Glomerular visceral epithelial cell (primary cell): ENCODE data around the gene PPM1J.
"Not testable (repeated sequence)": the region's sequence is repeated elsewhere in the genome, so short reads cannot be mapped to it uniquely, and the experiment has no call there.

Experiments
- DNase-seq: peaks from one replicate; pipeline ENCODE4 v3.0.0-alpha.2; 2016; ENCODE audit errors: extremely low spot score

PPM1J gene, protein sequence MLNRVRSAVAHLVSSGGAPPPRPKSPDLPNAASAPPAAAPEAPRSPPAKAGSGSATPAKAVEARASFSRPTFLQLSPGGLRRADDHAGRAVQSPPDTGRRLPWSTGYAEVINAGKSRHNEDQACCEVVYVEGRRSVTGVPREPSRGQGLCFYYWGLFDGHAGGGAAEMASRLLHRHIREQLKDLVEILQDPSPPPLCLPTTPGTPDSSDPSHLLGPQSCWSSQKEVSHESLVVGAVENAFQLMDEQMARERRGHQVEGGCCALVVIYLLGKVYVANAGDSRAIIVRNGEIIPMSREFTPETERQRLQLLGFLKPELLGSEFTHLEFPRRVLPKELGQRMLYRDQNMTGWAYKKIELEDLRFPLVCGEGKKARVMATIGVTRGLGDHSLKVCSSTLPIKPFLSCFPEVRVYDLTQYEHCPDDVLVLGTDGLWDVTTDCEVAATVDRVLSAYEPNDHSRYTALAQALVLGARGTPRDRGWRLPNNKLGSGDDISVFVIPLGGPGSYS

GRCh38 chr1:112715264-112716053, at the start of gene PPM1J:
Gene PPM1J (minus strand): TSS chr1:112715332. CDS start chr1:112715301, 31 bp downstream.
- peak; percentile 97 for DNase-seq

GRCh38 chr1:112762541-112763500, 47.7 kb upstream of the PPM1J start:
- DNase-seq = peak; percentile 7

- no peak for DNase-seq
Measured at GRCh38 chr1:112761714-112762480, 46.8 kb upstream of the PPM1J start.

- DNase-seq = no peak
Measured at GRCh38 chr1:112759228-112759627, 44.1 kb upstream of the PPM1J start.

DNA sequence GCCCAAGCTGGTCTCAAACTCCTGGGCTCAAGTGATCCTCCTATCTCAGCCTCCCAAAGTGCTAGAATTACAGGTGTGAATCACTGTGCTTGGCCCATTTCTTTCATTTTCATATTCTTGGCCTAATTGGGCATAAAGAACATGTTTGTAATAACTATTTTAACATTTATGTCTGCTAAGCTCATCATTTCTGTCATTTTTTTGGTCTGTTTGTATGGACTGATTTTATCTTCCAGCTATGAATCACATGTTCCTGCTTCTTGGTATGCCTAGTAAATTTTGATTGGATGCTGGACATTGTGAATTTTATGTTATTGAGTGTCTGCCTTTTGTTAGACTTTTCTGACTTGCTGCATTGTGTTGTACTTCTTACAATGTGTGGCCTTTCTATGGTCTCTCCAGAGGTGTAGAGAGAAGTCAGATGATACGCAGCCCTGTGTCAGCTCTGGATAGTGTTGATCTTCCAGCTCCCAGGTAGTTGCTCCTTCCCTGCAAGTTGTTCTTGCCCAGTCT, 39.0 kb upstream of the PPM1J start:
- no peak for DNase-seq

DNA sequence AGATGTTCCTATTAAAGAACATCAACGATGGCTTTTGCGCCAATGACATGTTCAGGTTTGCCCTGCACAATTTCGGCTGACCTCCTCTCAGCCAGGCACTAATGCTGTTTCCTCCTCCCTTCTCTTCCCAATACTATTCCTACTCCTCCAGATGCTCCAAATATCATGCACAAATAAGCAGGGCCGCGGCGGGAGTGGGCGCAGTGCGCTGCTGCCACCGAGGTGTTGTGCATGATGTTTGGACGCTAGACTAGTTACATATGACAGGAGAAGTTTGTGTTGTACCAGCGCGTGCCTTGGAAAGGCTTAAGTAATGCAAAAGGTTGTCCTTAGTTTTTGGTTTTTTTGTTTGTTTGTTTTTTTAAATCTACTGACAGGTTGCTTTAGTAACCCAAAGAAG, 33.3 kb upstream of the PPM1J start:
- no peak for DNase-seq

DNA sequence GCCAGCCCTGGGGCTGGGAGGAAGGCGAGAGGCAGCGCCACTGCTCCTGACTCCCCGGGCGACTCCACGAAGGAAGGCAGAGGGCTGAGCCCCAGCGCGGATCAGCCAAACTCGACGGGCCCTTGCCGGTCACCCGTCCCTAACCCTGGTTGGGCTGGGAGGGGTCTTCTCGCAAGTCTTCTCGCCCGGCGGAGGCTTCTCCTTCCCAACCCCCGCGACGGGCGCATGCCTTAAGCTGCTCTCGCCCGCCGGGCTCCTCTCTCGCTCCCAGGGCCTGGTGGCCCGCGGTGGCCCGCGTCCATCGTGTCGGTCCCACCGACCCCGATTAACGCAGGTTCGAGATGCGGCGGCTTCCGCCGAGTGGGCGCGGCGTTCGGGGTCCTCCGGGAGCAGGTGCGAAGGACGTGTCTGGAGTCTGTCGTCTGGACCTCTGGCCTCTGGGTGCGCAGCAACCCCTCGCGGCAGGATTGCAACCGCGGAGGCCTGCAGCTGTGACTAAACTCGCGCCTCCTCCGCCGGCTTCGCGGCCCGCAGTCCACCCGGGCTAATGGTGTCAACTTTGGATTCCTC, 29.0 kb upstream of the PPM1J start:
- DNase-seq = no peak

GRCh38 chr1:112743174-112744008, 28.3 kb upstream of the PPM1J start:
- no peak for DNase-seq

- DNase-seq = no peak
Measured at GRCh38 chr1:112737573-112737972, 22.4 kb upstream of the PPM1J start.

- peak; percentile 87 for DNase-seq
Measured at GRCh38 chr1:112735752-112736151, 20.6 kb upstream of the PPM1J start.

DNA sequence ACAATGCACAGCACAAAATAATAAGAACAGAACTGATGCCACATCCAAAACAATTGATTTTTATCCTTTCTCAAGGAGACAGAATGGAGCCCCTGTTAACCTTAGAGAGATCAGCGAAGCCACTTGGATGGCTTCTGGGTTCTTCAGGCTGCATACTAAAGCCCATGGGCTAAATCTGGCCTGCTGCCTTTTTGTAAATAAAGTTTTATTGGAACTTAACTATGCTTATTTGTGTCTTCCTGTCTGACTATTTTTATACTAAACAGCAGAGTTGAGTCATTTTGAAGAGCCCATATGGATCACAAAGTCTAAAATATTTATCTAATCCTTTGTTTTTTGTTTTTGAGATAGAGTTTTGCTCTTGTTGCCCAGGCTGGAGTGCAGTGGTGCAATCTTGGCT, 16.3 kb upstream of the PPM1J start:
- DNase-seq = no peak

DNA sequence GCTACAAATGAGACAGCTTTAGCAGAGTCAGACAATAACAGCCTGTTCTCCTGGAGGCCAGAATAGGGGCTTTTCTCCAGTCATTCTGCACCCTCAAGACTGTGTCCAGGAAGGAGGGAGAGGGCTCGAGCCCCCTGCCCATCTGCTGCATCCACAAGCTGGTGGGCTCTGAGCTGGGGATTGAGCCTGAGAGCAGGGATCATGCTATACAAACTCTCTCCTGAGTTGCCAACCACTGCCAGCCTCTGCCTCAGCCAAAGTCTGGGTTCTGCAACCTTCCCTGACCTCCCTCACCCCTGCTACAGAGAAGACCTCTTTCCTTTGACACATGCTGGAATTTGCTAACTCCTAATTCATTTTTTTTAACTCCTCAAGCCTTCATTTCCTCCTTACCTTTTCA, 14.8 kb upstream of the PPM1J start:
- no peak for DNase-seq

- not testable (repeated sequence) for DNase-seq
Measured at GRCh38 chr1:112729011-112729410, 13.9 kb upstream of the PPM1J start.

DNA sequence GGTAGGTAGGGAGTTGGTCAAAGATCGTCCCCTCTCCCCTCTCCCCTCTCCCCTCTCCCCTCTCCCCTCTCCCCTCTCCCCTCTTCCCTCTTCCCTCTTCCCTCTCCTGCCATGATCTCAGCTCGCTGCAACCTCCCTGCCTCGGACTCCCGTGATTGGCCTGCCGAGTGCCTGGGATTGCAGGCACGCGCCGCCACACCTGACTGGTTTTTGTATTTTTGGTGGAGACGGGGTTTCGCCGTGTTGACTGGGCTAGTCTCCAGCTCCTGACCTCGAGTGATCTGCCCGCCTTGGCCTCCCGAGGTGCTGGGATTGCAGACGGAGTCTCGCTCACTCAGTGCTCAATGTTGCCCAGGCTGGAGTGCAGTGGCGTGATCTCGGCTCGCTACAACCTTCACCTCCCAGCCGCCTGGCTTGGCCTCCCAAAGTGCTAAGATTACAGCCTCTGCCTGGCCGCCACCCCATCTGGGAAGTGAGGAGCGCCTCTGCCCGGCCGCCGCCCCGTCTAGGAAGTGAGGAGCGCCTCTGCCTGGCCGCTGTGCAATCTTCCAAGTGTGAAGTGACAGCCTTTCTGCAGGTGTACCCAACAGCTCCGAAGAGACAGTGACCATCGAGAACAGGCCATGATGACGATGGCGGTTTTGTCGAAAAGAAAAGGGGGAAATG, 13.3 kb upstream of the PPM1J start:
- not testable (repeated sequence) for DNase-seq

DNA sequence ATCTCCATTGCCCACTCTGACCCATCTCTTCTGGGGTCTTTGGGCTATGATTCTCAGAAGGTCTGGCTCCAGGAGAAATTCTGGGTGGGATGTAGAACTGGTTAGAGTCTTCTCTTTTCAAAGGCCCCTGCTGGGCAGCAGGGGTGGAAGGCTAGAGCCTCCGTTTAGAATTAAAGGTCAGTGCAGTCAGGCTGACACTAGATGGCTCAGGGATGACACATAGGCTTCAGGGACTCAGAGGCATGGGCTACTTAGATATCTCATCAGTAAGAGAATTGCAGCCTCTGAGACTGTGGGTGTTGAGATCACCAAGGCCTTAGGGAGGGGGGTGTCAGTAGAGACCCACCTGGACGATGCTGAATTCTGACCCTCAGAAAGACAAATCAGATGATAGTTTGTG, 12.6 kb upstream of the PPM1J start:
- DNase-seq = peak; percentile 44

DNA sequence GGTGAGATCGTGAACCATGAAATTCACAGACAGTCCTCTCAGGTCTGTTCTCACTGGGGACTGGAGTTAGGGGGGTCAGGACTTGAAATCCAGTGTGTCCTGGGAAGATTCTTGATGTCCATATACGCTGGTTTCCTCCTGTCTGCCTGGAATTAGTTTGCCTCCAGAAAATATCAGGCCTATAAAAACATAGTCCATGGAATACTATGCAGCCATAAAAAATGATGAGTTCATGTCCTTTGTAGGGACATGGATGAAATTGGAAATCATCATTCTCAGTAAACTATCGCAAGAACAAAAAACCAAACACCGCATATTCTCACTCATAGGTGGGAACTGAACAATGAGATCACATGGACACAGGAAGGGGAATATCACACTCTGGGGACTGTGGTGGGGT, 9.1 kb upstream of the PPM1J start:
- DNase-seq = not testable (repeated sequence)

GRCh38 chr1:112723511-112723839, 8.3 kb upstream of the PPM1J start:
- DNase-seq = no peak

DNA sequence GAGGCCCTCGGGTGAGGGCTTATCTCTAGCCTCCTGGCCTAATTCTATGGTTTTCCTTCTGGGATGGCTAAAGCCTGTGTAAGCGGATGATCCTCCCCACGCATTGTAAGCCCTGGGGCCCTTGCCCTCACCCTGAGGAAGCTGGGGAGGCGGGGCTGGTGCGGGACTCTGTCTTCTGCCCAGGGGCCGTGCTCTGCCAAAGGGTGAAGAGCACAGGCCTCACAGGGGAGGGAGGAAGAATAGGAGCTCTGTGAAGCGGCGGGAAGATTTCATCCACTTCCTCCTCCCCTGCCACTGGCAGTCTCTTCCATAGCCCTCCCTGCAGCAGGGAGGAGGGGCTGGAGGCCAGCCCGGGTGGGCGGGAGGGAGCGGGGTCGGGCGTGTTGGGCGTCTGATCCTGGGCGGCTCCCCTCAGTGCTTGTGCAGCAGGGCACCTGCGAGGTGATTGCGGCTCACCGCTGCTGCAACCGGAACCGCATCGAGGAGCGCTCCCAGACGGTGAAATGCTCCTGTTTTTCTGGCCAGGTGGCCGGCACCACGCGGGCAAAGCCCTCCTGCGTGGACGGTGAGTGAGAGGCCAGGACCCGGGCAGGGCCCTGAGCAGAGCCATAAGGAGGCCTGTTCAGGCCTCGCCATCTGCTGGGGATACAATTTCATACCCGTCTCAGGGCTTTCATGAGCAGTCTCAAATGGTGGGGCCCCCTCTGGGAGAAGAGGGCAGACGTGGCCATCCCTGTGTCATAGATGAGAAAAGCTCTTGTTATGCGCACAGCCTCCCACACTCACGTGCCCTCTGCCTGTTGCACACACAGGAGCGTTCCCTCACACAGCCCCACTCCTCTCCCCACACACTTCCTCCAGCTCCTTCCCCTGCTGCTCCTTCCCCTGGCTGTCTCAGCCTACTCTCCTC, 7.7 kb upstream of the PPM1J start:
- no peak for DNase-seq
